ENCODE results near the gene SMTNL1. TPM values are rescaled to one million over a fixed set of nuclear protein-coding genes. Genes with fewer than 3 reads are reported as not detected.

SMTNL1 gene
- total RNA-seq, 1 donor from 2014 or later, result not detected

- no peak for DNase-seq (ENCODE audit: low read depth, low spot score)
Measured at GRCh38 chr11:57544566-57544965, 7.2 kb downstream of the SMTNL1 start.

GRCh38 chr11:57545883-57546282, 8.5 kb downstream of the SMTNL1 start:
- no peak for DNase-seq (ENCODE audit: low read depth, low spot score)

- DNase-seq (ENCODE audit: low read depth, low spot score), result no peak
Measured at GRCh38 chr11:57546451-57546850, 9.1 kb downstream of the SMTNL1 start.

- no peak for DNase-seq (ENCODE audit: low read depth, low spot score)
Measured at GRCh38 chr11:57546869-57547475, 9.6 kb downstream of the SMTNL1 start.

- DNase-seq (ENCODE audit: low read depth, low spot score), result no peak
Measured at GRCh38 chr11:57547854-57548377, 10.5 kb downstream of the SMTNL1 start.

- DNase-seq (ENCODE audit: low read depth, low spot score), result no peak
Measured at GRCh38 chr11:57549983-57550382, 12.6 kb downstream of the SMTNL1 start.

- no peak for DNase-seq (ENCODE audit: low read depth, low spot score)
Measured at GRCh38 chr11:57551941-57552340, 14.5 kb downstream of the SMTNL1 start.

- DNase-seq (ENCODE audit: low read depth, low spot score), result no peak
Measured at GRCh38 chr11:57552479-57552878, 15.1 kb downstream of the SMTNL1 start.

GRCh38 chr11:57555393-57555792, 18.0 kb downstream of the SMTNL1 start:
- DNase-seq (ENCODE audit: low read depth, low spot score), result no peak

GRCh38 chr11:57556041-57556440, 18.6 kb downstream of the SMTNL1 start:
- no peak for DNase-seq (ENCODE audit: low read depth, low spot score)

- no peak for DNase-seq (ENCODE audit: low read depth, low spot score)
Measured at GRCh38 chr11:57560146-57560545, 22.8 kb downstream of the SMTNL1 start.

- no peak for DNase-seq (ENCODE audit: low read depth, low spot score)
Measured at GRCh38 chr11:57562596-57562995, 25.2 kb downstream of the SMTNL1 start.

- no peak for DNase-seq (ENCODE audit: low read depth, low spot score)
Measured at GRCh38 chr11:57566005-57566904, 28.9 kb downstream of the SMTNL1 start.

- DNase-seq (ENCODE audit: low read depth, low spot score), result no peak
Measured at GRCh38 chr11:57566905-57567514, 29.6 kb downstream of the SMTNL1 start.

- no peak for DNase-seq (ENCODE audit: low read depth, low spot score)
Measured at GRCh38 chr11:57567515-57568329, 30.3 kb downstream of the SMTNL1 start, which contains the start of gene UBE2L6. TSS of gene UBE2L6 (minus strand) at chr11:57567672. CDS start at chr11:57567611, 61 bp downstream.

GRCh38 chr11:57568330-57568766, 31.0 kb downstream of the SMTNL1 start:
- DNase-seq (ENCODE audit: low read depth, low spot score), result no peak

GRCh38 chr11:57571606-57572005, 34.2 kb downstream of the SMTNL1 start:
- no peak for DNase-seq (ENCODE audit: low read depth, low spot score)

GRCh38 chr11:57574061-57574460, 36.7 kb downstream of the SMTNL1 start:
- no peak for DNase-seq (ENCODE audit: low read depth, low spot score)

- no peak for DNase-seq (ENCODE audit: low read depth, low spot score)
Measured at GRCh38 chr11:57584341-57584740, 46.9 kb downstream of the SMTNL1 start.

GRCh38 chr11:57585301-57585700, 47.9 kb downstream of the SMTNL1 start:
- no peak for DNase-seq (ENCODE audit: low read depth, low spot score)

- no peak for DNase-seq (ENCODE audit: low read depth, low spot score)
Measured at GRCh38 chr11:57586711-57587245, 49.4 kb downstream of the SMTNL1 start.

Measured in pulmonary artery endothelial cell (primary cell).